RWPE1 (cell line): ENCODE data around the gene LAMA3.

Source experiments
- CTCF ChIA-PET: fragments of 350-600 bp; sonication (Branson Sonifier 250); formaldehyde crosslinking; extraction: SDS; loops from one replicate; lab custom pipeline; 2021; lab: Yijun Ruan, JAX
- POLR2A ChIA-PET: fragments of 400-600 bp; formaldehyde crosslinking; extraction: SDS; loops from one replicate; lab custom pipeline; 2020; ENCODE audit warnings: antibody characterized with exemption; ENCODE audit not compliant: low non-redundant PET; lab: Yijun Ruan, JAX
- DNase-seq: peaks from one replicate; pipeline ENCODE4 v3.0.0; 2012; ENCODE audit warnings: low spot score
- H3K27ac ChIP-seq: fragments of 450-650 bp; 2 replicates; pipeline ENCODE4 v1.5.1; 2017
- TF ChIP-seq, protein P1 (sequence below): fragments of 450-650 bp; conservative IDR thresholded peaks from 2 replicates; pipeline ENCODE4 v1.5.1; 2017; ENCODE audit warnings: low read depth, mild to moderate bottlenecking

Gene LAMA3

DNA sequence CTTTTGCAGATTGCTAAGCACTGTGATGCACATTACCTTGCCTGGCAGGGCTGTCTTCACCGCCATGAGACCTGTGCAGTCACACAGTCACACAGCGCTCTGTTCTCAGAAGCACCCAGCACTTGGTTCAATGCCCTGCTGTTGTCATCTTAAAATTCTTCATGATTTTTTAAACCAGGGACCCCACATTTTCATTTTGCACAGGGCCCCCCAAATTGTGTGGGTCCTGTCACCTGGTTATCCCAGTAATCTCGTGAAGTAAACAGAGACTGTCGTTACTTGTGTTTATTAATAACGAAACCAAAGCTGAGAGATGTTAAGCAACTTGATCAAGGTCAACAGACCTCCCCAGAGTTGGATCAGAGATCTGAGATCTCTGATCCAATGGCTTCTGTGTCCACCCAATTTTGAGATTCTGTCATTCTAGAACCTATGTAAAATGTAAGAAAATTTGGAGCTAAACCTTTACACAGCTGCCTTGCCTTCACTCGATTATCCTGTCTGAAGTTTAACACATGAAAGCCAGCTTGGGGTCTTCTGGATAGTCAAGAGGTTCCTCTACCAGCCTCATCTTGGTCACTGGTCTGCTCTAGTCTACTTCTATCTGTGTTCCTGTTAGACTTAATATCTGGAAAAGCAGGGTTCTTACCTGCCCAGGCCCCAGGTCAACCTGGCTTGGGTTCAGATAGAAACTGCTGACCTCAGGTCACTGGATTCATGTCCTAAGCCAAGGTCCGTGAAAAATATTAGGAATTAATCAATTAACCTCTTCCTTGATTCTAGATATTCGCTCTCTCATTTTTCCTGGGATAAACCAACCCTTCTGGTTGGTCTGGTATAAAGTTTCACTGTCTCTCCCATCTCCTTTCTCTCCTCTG lies 311.6 kb downstream of the LAMA3 start:
- ChIA-PET POLR2A (no interaction called here), CTCF (no interaction called here)
- DNase-seq = no peak
- no peak overlapping the region for H3K27ac ChIP-seq
- TF ChIP-seq, protein P1, sequence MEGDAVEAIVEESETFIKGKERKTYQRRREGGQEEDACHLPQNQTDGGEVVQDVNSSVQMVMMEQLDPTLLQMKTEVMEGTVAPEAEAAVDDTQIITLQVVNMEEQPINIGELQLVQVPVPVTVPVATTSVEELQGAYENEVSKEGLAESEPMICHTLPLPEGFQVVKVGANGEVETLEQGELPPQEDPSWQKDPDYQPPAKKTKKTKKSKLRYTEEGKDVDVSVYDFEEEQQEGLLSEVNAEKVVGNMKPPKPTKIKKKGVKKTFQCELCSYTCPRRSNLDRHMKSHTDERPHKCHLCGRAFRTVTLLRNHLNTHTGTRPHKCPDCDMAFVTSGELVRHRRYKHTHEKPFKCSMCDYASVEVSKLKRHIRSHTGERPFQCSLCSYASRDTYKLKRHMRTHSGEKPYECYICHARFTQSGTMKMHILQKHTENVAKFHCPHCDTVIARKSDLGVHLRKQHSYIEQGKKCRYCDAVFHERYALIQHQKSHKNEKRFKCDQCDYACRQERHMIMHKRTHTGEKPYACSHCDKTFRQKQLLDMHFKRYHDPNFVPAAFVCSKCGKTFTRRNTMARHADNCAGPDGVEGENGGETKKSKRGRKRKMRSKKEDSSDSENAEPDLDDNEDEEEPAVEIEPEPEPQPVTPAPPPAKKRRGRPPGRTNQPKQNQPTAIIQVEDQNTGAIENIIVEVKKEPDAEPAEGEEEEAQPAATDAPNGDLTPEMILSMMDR = no peak

DNA sequence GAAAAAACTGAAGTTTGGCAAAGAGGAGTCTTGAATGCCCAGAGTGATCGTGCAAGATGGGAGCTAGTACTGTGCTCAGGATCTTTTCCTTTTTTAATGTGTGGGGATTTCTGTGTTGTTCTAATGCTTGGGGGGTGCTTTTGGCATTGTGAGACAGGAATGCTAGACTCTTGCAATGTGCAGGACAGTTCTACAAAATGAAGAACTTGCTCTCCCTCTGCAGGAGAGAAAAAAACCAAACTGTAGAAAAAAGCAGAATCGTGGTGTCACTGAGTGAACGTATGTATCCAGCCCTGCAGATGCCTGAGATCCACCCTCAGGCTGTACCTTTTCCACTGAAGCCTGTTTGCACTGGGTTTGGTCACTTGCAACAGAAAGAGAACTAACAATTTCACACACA lies 313.2 kb downstream of the LAMA3 start:
- H3K27ac ChIP-seq = no peak overlapping the region
- DNase-seq = no peak
- TF ChIP-seq, protein P1 = no peak
- ChIA-PET CTCF (no interaction called here), POLR2A (no interaction called here)

DNA sequence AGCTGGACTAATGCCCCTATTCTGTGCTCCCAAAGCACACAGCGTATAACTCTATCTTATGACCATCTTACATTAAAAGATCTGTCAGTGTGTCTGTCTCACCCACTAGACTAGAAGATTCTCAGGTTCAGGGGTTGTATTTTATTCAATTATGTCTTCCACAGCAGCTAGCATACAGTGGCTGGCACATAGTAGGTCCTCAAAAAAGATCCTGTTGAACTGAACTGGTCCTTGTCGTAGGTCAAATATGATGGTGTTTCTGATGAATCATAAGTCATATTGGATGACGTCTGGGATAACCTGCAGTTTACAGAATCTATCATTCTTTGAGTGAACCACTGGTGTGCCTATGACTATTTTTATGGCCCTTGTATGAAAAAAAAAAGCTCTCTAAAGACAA lies 314.0 kb downstream of the LAMA3 start:
- no peak overlapping the region for H3K27ac ChIP-seq
- TF ChIP-seq, protein P1 = no peak
- DNase-seq = no peak
- POLR2A ChIA-PET = no interaction called here
- CTCF ChIA-PET = no interaction called here

DNA sequence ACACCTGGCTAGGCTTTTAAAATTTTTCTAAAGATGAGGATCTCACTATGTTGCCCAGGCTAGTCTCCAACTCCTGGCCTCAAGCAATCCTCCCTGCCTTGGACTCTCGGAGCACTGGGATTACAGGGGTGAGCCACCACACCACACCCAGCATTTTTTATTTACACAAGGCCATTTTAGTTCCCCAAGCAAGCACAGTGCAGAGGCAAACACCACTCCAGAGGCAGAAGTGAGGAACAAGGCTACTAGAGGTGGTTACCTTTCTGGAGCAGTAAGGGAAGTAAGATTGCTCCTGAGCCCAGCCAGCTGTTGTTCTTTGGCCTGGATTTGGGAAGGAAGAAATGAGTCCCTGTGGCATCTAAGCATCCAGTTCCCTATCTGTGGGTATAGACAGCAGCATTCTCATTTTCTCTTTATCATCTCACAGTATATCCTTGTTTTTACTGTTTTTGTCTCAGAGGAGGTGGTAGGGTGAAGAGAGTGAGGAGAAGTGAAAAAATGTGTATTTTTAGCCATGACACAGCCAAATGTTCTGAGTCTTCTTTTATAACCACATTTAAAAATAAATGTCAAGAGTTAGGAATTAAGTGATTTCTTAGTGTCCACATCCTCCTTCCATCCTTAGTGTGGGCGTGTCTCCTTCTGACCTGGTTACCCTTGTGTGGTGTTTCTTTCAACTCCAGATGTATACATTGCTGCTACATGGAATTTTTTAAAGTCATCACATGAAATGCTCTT lies 314.8 kb downstream of the LAMA3 start:
- ChIA-PET CTCF (no interaction called here), POLR2A (no interaction called here)

More for the DNA sequence above, 314.8 kb downstream of the LAMA3 start:
- no peak overlapping the region for H3K27ac ChIP-seq
- TF ChIP-seq, protein P1 = no peak
- no peak for DNase-seq
